Mesenchymal stem cell (in vitro differentiated cells and primary cell): ENCODE measurements around the gene EPS8L2.

Source experiments
- DNase-seq: peaks from one replicate; pipeline ENCODE4 v3.0.0-alpha.2; 2013
- H2AFZ ChIP-seq: one replicate; pipeline ENCODE4 v1.6.1; 2013; ENCODE audit warnings: low read depth, mild to moderate bottlenecking, control low read depth, inconsistent platforms, low read length, moderate library complexity
- H2AK5ac ChIP-seq: 2 replicates; pipeline ENCODE4 v1.6.1; 2013; ENCODE audit warnings: low read length, moderate library complexity, mild to moderate bottlenecking, inconsistent platforms; ENCODE audit not compliant: severe bottlenecking
- H2BK120ac ChIP-seq: one replicate; pipeline ENCODE4 v1.6.1; 2013; ENCODE audit warnings: low read depth, mild to moderate bottlenecking, inconsistent platforms, low read length, moderate library complexity
- H2BK12ac ChIP-seq, 2 experiments: one replicate each; pipeline ENCODE4 v1.6.1; 2013; ENCODE audit warnings: inconsistent platforms in 2 of 2, low read length in 2 of 2, mild to moderate bottlenecking in 2 of 2, moderate library complexity in 2 of 2, control low read depth in 1 of 2
- H2BK15ac ChIP-seq: one replicate; pipeline ENCODE4 v1.6.1; 2013; ENCODE audit warnings: mild to moderate bottlenecking, low read depth, inconsistent platforms; ENCODE audit not compliant: poor library complexity, severe bottlenecking
- H2BK5ac ChIP-seq: 2 replicates; pipeline ENCODE4 v1.6.1; 2013; ENCODE audit warnings: low read depth, mild to moderate bottlenecking, low read length, control low read depth, inconsistent platforms; ENCODE audit not compliant: poor library complexity, severe bottlenecking
- H3K14ac ChIP-seq, 2 experiments: one replicate each; pipeline ENCODE4 v1.6.1; 2013; ENCODE audit warnings: inconsistent platforms in 2 of 2, low read length in 2 of 2, control low read depth in 1 of 2, mild to moderate bottlenecking in 1 of 2, moderate library complexity in 1 of 2
- H3K18ac ChIP-seq, 2 experiments: one replicate each; pipeline ENCODE4 v1.6.1; 2013; ENCODE audit warnings: inconsistent platforms in 2 of 2, low read length in 2 of 2, control low read depth in 1 of 2, low read depth in 1 of 2, mild to moderate bottlenecking in 1 of 2
- H3K23ac ChIP-seq, 2 experiments: one replicate each; pipeline ENCODE4 v1.6.1; 2013; ENCODE audit warnings: inconsistent platforms in 2 of 2, low read length in 2 of 2, mild to moderate bottlenecking in 2 of 2, moderate library complexity in 2 of 2, control low read depth in 1 of 2
- H3K27ac ChIP-seq: 2 replicates; pipeline ENCODE4 v1.5.1; 2013; ENCODE audit warnings: mild to moderate bottlenecking, moderate library complexity, low read length, control low read depth, inconsistent platforms; ENCODE audit not compliant: poor library complexity, severe bottlenecking
- H3K27me3 ChIP-seq, 2 experiments: 2 replicates each; pipeline versions ENCODE4 v1.6.1 to v1.7.0; 2013; ENCODE audit warnings: low read length in 2 of 2, mild to moderate bottlenecking in 2 of 2, moderate library complexity in 2 of 2, control low read depth in 1 of 2, inconsistent platforms in 1 of 2; ENCODE audit not compliant: control insufficient read depth in 1 of 2, insufficient read depth in 1 of 2
- H3K36me3 ChIP-seq, 2 experiments: 2 replicates each; pipeline versions ENCODE4 v1.6.1 to v1.7.0; 2013; ENCODE audit warnings: low read length in 2 of 2, control low read depth in 1 of 2, inconsistent platforms in 1 of 2, low read depth in 1 of 2, mild to moderate bottlenecking in 1 of 2; ENCODE audit not compliant: insufficient read depth in 2 of 2, control insufficient read depth in 1 of 2
- H3K4ac ChIP-seq, 2 experiments: one replicate each; pipeline ENCODE4 v1.6.1; 2013; ENCODE audit warnings: inconsistent platforms in 2 of 2, low read length in 2 of 2, mild to moderate bottlenecking in 2 of 2, moderate library complexity in 2 of 2, control low read depth in 1 of 2, low read depth in 1 of 2
- H3K4me1 ChIP-seq: 2 replicates; pipeline ENCODE4 v1.6.1; 2013; ENCODE audit warnings: low read depth, low read length, control low read depth; ENCODE audit not compliant: control insufficient read depth, insufficient read depth
- H3K4me2 ChIP-seq: 2 replicates; pipeline ENCODE4 v1.6.1; 2013; ENCODE audit warnings: low read length, mild to moderate bottlenecking, inconsistent platforms; ENCODE audit not compliant: poor library complexity, severe bottlenecking
- H3K4me3 ChIP-seq, 2 experiments: 2 replicates each; pipeline versions ENCODE4 v1.5.1 to v1.7.0; 2013; ENCODE audit warnings: low read length in 2 of 2, mild to moderate bottlenecking in 2 of 2, control low read depth in 1 of 2, low read depth in 1 of 2; ENCODE audit not compliant: insufficient read depth in 1 of 2
- H3K79me1 ChIP-seq: replicated peaks from 2 replicates; pipeline ENCODE4 v1.6.1; 2013; ENCODE audit warnings: mild to moderate bottlenecking, control low read depth, low read length, inconsistent platforms; ENCODE audit not compliant: poor library complexity, severe bottlenecking
- H3K9ac ChIP-seq: 2 replicates; pipeline ENCODE4 v1.7.0; 2013; ENCODE audit warnings: mild to moderate bottlenecking, low read length, moderate library complexity
- H3K9me3 ChIP-seq: 2 replicates; pipeline ENCODE4 v1.7.0; 2013; ENCODE audit warnings: mild to moderate bottlenecking, low read length; ENCODE audit not compliant: control insufficient read depth
- H4K8ac ChIP-seq: one replicate; pipeline ENCODE4 v1.6.1; 2013; ENCODE audit warnings: inconsistent platforms, mild to moderate bottlenecking, low read length, moderate library complexity
- H4K91ac ChIP-seq: one replicate; pipeline ENCODE4 v1.6.1; 2013; ENCODE audit warnings: mild to moderate bottlenecking, low read length, inconsistent platforms
- WGBS: methylation state at CpG from one replicate; pipeline ENCODE4 v1.1.7; 2013; ENCODE audit warnings: mixed read lengths; 5-methylcytosine and 5-hydroxymethylcytosine counted together

The EPS8L2 gene

GRCh38 chr11:742571-743201, 36.7 kb downstream of the EPS8L2 start:
- Histone ChIP-seq H3K27me3 (peaks cover 4 to 10% of the 10 kb centered on the region in 2 experiments), H3K4me2 (no peak overlapping the region), H3K36me3 (no peaks in the 10 kb centered on the region), H2AFZ (no peak overlapping the region), H3K4ac (no peak overlapping the region), H3K23ac (no peak overlapping the region), H2BK120ac (no peak overlapping the region), H3K9me3 (no peaks in the 10 kb centered on the region), H4K91ac (no peak overlapping the region), H2BK5ac (no peak overlapping the region), H3K9ac (no peak overlapping the region), H3K18ac (no peak overlapping the region), H2AK5ac (no peak overlapping the region), H3K14ac (no peak overlapping the region), H4K8ac (no peak overlapping the region), H3K27ac (no peak overlapping the region), H3K79me1 (no peaks in the 10 kb centered on the region), H2BK12ac (no peak overlapping the region), H2BK15ac (no peak overlapping the region), H3K4me1 (peaks cover 5% of the 10 kb centered on the region), H3K4me3 (no peak overlapping the region)
- DNase-seq: no peak
- 99% methylated on average over 4 of the region's 4 CpGs for WGBS

GRCh38 chr11:745428-745827, 39.4 kb downstream of the EPS8L2 start:
- H2AK5ac ChIP-seq: no peak overlapping the region
- H3K36me3 ChIP-seq: no peaks in the 10 kb centered on the region
- WGBS: no CpG with 5 or more reads among the region's 1 CpG
- H2BK5ac ChIP-seq: no peak overlapping the region
- no peak overlapping the region for H2AFZ ChIP-seq
- H3K4ac ChIP-seq: no peak overlapping the region
- H2BK15ac ChIP-seq: no peak overlapping the region
- no peak overlapping the region for H4K8ac ChIP-seq
- H3K18ac ChIP-seq: no peak overlapping the region
- H2BK12ac ChIP-seq: no peak overlapping the region
- H3K9me3 ChIP-seq: no peaks in the 10 kb centered on the region
- no peak overlapping the region for H3K14ac ChIP-seq
- no peak overlapping the region for H3K9ac ChIP-seq
- peaks cover 13% of the 10 kb centered on the region for H3K4me1 ChIP-seq
- H3K27me3 ChIP-seq: no peaks in the 10 kb centered on the region
- no peak overlapping the region for H3K4me3 ChIP-seq
- no peak for DNase-seq
- no peak overlapping the region for H4K91ac ChIP-seq
- H3K79me1 ChIP-seq: no peaks in the 10 kb centered on the region
- H2BK120ac ChIP-seq: no peak overlapping the region
- no peak overlapping the region for H3K27ac ChIP-seq
- H3K23ac ChIP-seq: no peak overlapping the region
- H3K4me2 ChIP-seq: no peak overlapping the region

GRCh38 chr11:746289-747157, 40.5 kb downstream of the EPS8L2 start:
- H3K23ac ChIP-seq: peak overlapping the region in 1 of 2 experiments; percentile 77
- H3K79me1 ChIP-seq: no peaks in the 10 kb centered on the region
- H3K4me2 ChIP-seq: peak overlapping the region; percentile 99
- peak overlapping the region; percentile 75 for H4K91ac ChIP-seq
- peak overlapping the region; percentile 47 for H3K9ac ChIP-seq
- H4K8ac ChIP-seq: peak overlapping the region; percentile 92
- H3K9me3 ChIP-seq: no peaks in the 10 kb centered on the region
- peak overlapping the region; percentile 61 for H2BK120ac ChIP-seq
- peak overlapping the region; percentile 93 for H2AFZ ChIP-seq
- H2BK5ac ChIP-seq: peak overlapping the region; percentile 24
- H2AK5ac ChIP-seq: no peak overlapping the region
- DNase-seq: peak; percentile 36
- H3K4me3 ChIP-seq: peak overlapping the region; percentile 88 to 98
- peak overlapping the region; percentile 33 to 93 for H3K18ac ChIP-seq
- H3K36me3 ChIP-seq: no peaks in the 10 kb centered on the region
- H3K27me3 ChIP-seq: no peaks in the 10 kb centered on the region
- WGBS: 29% methylated on average over 43 of the region's 46 CpGs
- no peak overlapping the region for H2BK12ac ChIP-seq
- H3K4ac ChIP-seq: peak overlapping the region in 1 of 2 experiments; percentile 37
- peak overlapping the region in 1 of 2 experiments; percentile 73 for H3K14ac ChIP-seq
- peaks cover 13% of the 10 kb centered on the region for H3K4me1 ChIP-seq
- peak overlapping the region; percentile 1 for H3K27ac ChIP-seq
- no peak overlapping the region for H2BK15ac ChIP-seq
